B cell (primary cell): ENCODE data around the gene THAP4. TPM values are rescaled to one million over a fixed set of nuclear protein-coding genes. Genes with fewer than 3 reads are reported as not detected.

ENCODE experiments used
- ATAC-seq: fragments of 200-7000 bp; cut with Tn5 transposase; one replicate; pipeline ENCODE4 v1.10.0; 2021; ENCODE audit warnings: low read depth, mild to moderate bottlenecking, moderate number of reproducible peaks, moderate library complexity
- CTCF ChIA-PET: fragments of 350-600 bp; sonication (Branson Sonifier 250); formaldehyde crosslinking; loops from one replicate; lab custom pipeline; 2021; ENCODE audit warnings: antibody characterized with exemption, inconsistent platforms; lab: Charles Lee
- POLR2A ChIA-PET: fragments of 350-600 bp; sonication (Branson Sonifier 250); formaldehyde crosslinking; loops from one replicate; lab custom pipeline; 2021; ENCODE audit warnings: antibody characterized with exemption; lab: Charles Lee
- DNase-seq: peaks from one replicate; pipeline ENCODE4 v3.0.0; 2013
- H2AFZ ChIP-seq: 2 replicates; pipeline ENCODE4 v1.6.1; 2012; ENCODE audit warnings: mild to moderate bottlenecking, low read depth, low read length; ENCODE audit not compliant: insufficient read depth, poor library complexity, severe bottlenecking
- H3K27ac ChIP-seq, 2 donors: 1 replicate in 1 of 2; 2 replicates in 1 of 2; pipeline ENCODE4 v1.5.1; 2012 to 2013; ENCODE audit warnings: low read length in 2 of 2, mild to moderate bottlenecking in 2 of 2, moderate library complexity in 1 of 2
- H3K27me3 ChIP-seq, 4 experiments: fragments of 200-600 bp in 1 of 4; sonication (generic) in 1 of 4; replicated peaks in 1 of 4; 1 replicate in 2 of 4; 2 replicates in 2 of 4; pipeline versions ENCODE4 v1.6.1 to v1.7.0; 2013 to 2016; ENCODE audit warnings: low read length in 3 of 4, mild to moderate bottlenecking in 2 of 4, mixed read lengths in 1 of 4, moderate library complexity in 1 of 4; ENCODE audit not compliant: insufficient read depth in 4 of 4, control insufficient read depth in 3 of 4; ENCODE audit errors: control extremely low read depth in 1 of 4
- H3K36me3 ChIP-seq, 2 experiments: replicated peaks in 1 of 2; 1 replicate in 1 of 2; 2 replicates in 1 of 2; pipeline versions ENCODE4 v1.6.1 to v1.7.1; 2013; ENCODE audit warnings: low read length in 1 of 2; ENCODE audit not compliant: insufficient read depth in 2 of 2, control insufficient read depth in 1 of 2; ENCODE audit errors: control extremely low read depth in 1 of 2, extremely low read depth in 1 of 2
- H3K4me1 ChIP-seq, 2 donors: fragments of 200-600 bp in 1 of 2; sonication (generic) in 1 of 2; 1 replicate in 1 of 2; 2 replicates in 1 of 2; pipeline versions ENCODE4 v1.5.1 to v1.6.1; 2013 to 2017; ENCODE audit warnings: low read length in 2 of 2; ENCODE audit not compliant: control insufficient read depth in 2 of 2, insufficient read depth in 2 of 2
- H3K4me2 ChIP-seq: replicated peaks from 2 replicates; pipeline ENCODE3; 2012; ENCODE audit warnings: mild to moderate bottlenecking, low read depth, low read length; ENCODE audit not compliant: poor library complexity, severe bottlenecking
- H3K4me3 ChIP-seq, 5 experiments: fragments of 200-600 bp in 1 of 5; sonication (generic) in 1 of 5; 1 replicate in 3 of 5; 2 replicates in 2 of 5; pipeline versions ENCODE4 v1.5.1 to v1.7.0; 2011 to 2016; ENCODE audit warnings: low read length in 4 of 5, mild to moderate bottlenecking in 4 of 5, low read depth in 2 of 5, control low read depth in 1 of 5, moderate library complexity in 1 of 5; ENCODE audit not compliant: insufficient read depth in 1 of 5; ENCODE audit errors: control extremely low read depth in 1 of 5, extremely low read depth in 1 of 5
- H3K79me2 ChIP-seq: fragments of 200-600 bp; sonication (generic); one replicate; pipeline ENCODE4 v1.6.0; 2016; ENCODE audit warnings: low read length; ENCODE audit not compliant: control insufficient read depth, insufficient read depth
- H3K9ac ChIP-seq: fragments of 200-600 bp; sonication (generic); 2 replicates; pipeline ENCODE4 v1.6.1; 2017; ENCODE audit warnings: mild to moderate bottlenecking, low read length, moderate library complexity
- H3K9me3 ChIP-seq, 3 donors: one replicate each; pipeline versions ENCODE4 v1.6.1 to v1.7.1; 2013; ENCODE audit warnings: low read length in 2 of 3; ENCODE audit not compliant: control insufficient read depth in 2 of 3, insufficient read depth in 1 of 3; ENCODE audit errors: control extremely low read depth in 1 of 3
- H4K20me1 ChIP-seq: 2 replicates; pipeline ENCODE4 v1.6.0; 2012; ENCODE audit warnings: mild to moderate bottlenecking, low read length; ENCODE audit not compliant: insufficient read depth, control insufficient read depth, poor library complexity, severe bottlenecking
- H3K27ac Mint-ChIP-seq: one replicate; pipeline ENCODE4 v1.8.0; 2021; ENCODE audit warnings: mixed read lengths
- H3K27me3 Mint-ChIP-seq: one replicate; pipeline ENCODE4 v1.8.0; 2021; ENCODE audit warnings: mixed read lengths
- H3K4me1 Mint-ChIP-seq: one replicate; pipeline ENCODE4 v1.8.0; 2021; ENCODE audit warnings: mixed read lengths
- H3K4me3 Mint-ChIP-seq: one replicate; pipeline ENCODE4 v1.8.0; 2021; ENCODE audit warnings: mixed read lengths
- H3K9me3 Mint-ChIP-seq: one replicate; pipeline ENCODE4 v1.8.0; 2022; ENCODE audit warnings: mixed read lengths; ENCODE audit not compliant: insufficient read depth
- EZH2 ChIP-seq: IDR thresholded peaks from 2 replicates; pipeline ENCODE4 v1.6.1; 2012; ENCODE audit warnings: borderline replicate concordance, low read depth, mild to moderate bottlenecking, moderate library complexity, low read length; ENCODE audit not compliant: insufficient read depth, poor library complexity, severe bottlenecking
- WGBS: methylation state at CpG from one replicate; pipeline ENCODE4 v1.1.5; 2013; ENCODE audit warnings: missing lambda C conversion rate; ENCODE audit not compliant: insufficient coverage; 5-methylcytosine and 5-hydroxymethylcytosine counted together
- intact Hi-C: fragments of 100-400 bp; cut with micrococcal nuclease; formaldehyde crosslinking; loops from one replicate; pipeline ENCODE4 v1.10.0; 2022
- polyA plus RNA-seq: library from polyadenylated mRNA; depleted of rRNA; stranded (reverse); fragments of >200 nt; gene quantifications from 2 replicates; pipeline ENCODE4 v1.2.3, GENCODE V29; 2012
- total RNA-seq, 2 donors: library from RNA; stranded (reverse); fragments of 120-200 nt in 1 of 2; gene quantifications; 1 replicate in 1 of 2; 2 replicates in 1 of 2; pipeline versions ENCODE4 v1.2.3 to v1.2.4, GENCODE V29; 2013 to 2022
- TF ChIP-seq, protein P1 (sequence below): fragments of 200-600 bp; IDR thresholded peaks from one replicate; pipeline ENCODE4 v1.8.0; 2022; ENCODE audit warnings: antibody characterized with exemption, mild to moderate bottlenecking

Gene THAP4
- total and polyA plus RNA-seq, 2 donors (not counting 1 experiment from before 2014, with no cell fraction given): 26.5 to 41.0 TPM

DNA sequence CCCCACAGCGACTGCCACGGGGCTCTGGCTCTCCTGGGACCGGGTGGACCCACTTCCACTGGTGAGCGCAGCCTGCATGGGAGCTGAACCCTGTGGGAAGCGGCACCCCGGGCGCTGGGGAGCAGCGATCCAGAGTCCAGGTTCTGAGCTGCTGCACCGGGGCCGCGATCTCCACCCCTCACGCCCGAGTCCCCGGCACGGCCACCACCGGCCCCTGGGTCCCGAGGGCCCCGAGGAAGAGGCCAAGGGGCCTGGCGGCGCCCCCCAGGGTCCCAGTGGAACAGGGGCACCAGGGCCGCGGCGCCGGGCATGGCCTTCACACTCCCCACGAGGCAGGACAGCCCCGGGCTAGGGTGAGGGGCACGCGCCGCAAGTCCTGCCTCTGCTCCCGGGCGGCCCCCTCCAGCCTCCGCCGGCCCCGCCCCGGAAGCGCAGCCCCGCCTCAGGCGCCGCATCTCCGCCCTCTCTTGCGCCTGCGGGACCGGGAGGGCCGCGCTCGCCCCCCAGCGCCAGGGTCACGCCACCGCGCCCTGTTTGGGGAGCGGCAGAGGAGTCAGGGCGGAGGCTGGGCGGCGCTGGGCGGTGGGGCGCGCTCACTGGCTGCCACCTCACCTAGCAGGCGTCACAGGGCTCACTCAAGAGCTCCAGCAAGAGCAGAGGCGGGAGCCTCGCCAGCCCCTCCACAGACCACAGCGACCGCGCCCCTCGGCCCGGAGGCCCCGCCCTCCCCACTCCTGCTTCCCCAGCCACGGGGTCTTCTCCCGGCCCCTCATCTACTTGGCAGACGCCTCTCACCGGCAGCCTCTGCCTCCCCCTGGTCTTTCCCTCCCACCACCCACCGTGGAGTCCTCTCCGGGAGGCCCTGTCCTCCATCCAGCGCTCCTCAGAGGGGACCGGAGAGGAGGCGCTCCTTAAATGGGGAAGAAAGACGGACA lies 26.8 kb downstream of the THAP4 start:
- Histone ChIP-seq H3K27me3 (no peaks in the 10 kb centered on the region), H3K27ac (peak overlapping the region; percentile 50 to 74), H3K4me1 (peaks cover 8 to 16% of the 10 kb centered on the region in 2 donors), H3K4me3 (peak overlapping the region in 4 of 5 experiments; percentile 50 to 71 (median 62)), H4K20me1 (peaks cover 21% of the 10 kb centered on the region), H3K79me2 (peaks cover 38% of the 10 kb centered on the region), H3K9ac (peak overlapping the region; percentile 63), H3K36me3 (peaks cover 0 to 7% of the 10 kb centered on the region in 2 experiments), H3K9me3 (no peaks in the 10 kb centered on the region), H3K4me2 (peak overlapping the region; percentile 99), H2AFZ (peak overlapping the region; percentile 88)
- ChIA-PET POLR2A (interaction anchor here (0.8 kb wide), 1 partner anchor 460 kb away, joined by 3 read pairs; the partner anchor contains the start of gene PPP1R7), CTCF (interaction anchor here (0.7 to 1.4 kb wide), 2 partner anchors 124 to 159 kb away, joined by 3 read pairs; partner anchors contain the start of gene D2HGDH)
- Mint-ChIP-seq H3K4me1 (peaks cover 20% of the 10 kb centered on the region), H3K27ac (peak overlapping the region; percentile 63), H3K4me3 (peak overlapping the region; percentile 66), H3K27me3 (no peaks in the 10 kb centered on the region), H3K9me3 (no peaks in the 10 kb centered on the region)
- 8% methylated on average over 73 of the region's 76 CpGs for WGBS
- TF ChIP-seq EZH2: no peak
- TF ChIP-seq, protein P1, sequence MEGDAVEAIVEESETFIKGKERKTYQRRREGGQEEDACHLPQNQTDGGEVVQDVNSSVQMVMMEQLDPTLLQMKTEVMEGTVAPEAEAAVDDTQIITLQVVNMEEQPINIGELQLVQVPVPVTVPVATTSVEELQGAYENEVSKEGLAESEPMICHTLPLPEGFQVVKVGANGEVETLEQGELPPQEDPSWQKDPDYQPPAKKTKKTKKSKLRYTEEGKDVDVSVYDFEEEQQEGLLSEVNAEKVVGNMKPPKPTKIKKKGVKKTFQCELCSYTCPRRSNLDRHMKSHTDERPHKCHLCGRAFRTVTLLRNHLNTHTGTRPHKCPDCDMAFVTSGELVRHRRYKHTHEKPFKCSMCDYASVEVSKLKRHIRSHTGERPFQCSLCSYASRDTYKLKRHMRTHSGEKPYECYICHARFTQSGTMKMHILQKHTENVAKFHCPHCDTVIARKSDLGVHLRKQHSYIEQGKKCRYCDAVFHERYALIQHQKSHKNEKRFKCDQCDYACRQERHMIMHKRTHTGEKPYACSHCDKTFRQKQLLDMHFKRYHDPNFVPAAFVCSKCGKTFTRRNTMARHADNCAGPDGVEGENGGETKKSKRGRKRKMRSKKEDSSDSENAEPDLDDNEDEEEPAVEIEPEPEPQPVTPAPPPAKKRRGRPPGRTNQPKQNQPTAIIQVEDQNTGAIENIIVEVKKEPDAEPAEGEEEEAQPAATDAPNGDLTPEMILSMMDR: peak; percentile 76
- intact Hi-C loops: loop anchor here (1.0 kb wide), 7 partner anchors 27 to 295 kb away; partner anchors contain the start of genes ATG4B, D2HGDH, FARP2 and HDLBP
- ATAC-seq: peak; percentile 99
- DNase-seq: peak; percentile 93
